Activated CD4-positive, alpha-beta T cell treated with anti-CD3 and anti-CD28 coated beads, Interleukin-2, amount 10 ng/mL, durations not matched to agents 7 days and 5 days (primary cell): ENCODE measurements around the gene POLD2. TPM values are rescaled to one million over a fixed set of nuclear protein-coding genes. Genes with fewer than 3 reads are reported as not detected.

Experiments used
- CTCF ChIA-PET: fragments of 350-600 bp; sonication (Branson Sonifier 250); formaldehyde crosslinking; loops from one replicate; lab custom pipeline; 2021; ENCODE audit warnings: antibody characterized with exemption; lab: Charles Lee
- POLR2A ChIA-PET: fragments of 350-600 bp; sonication (Branson Sonifier 250); formaldehyde crosslinking; loops from one replicate; lab custom pipeline; 2021; ENCODE audit warnings: antibody characterized with exemption; lab: Charles Lee
- DNase-seq: peaks from one replicate; pipeline ENCODE4 v3.0.0-alpha.2; 2020
- H3K27ac Mint-ChIP-seq: one replicate; pipeline ENCODE4 v1.8.0; 2021; ENCODE audit warnings: mild to moderate bottlenecking, moderate library complexity, mixed read lengths
- H3K27me3 Mint-ChIP-seq: one replicate; pipeline ENCODE4 v1.8.0; 2021; ENCODE audit warnings: mixed read lengths
- H3K36me3 Mint-ChIP-seq: one replicate; pipeline ENCODE4 v1.8.0; 2021; ENCODE audit warnings: low read depth, mixed read lengths
- H3K4me1 Mint-ChIP-seq: one replicate; pipeline ENCODE4 v1.8.0; 2021; ENCODE audit warnings: mixed read lengths
- H3K4me3 Mint-ChIP-seq: one replicate; pipeline ENCODE4 v1.8.0; 2021; ENCODE audit warnings: mild to moderate bottlenecking, moderate library complexity, mixed read lengths
- H3K9me3 Mint-ChIP-seq: one replicate; pipeline ENCODE4 v1.8.0; 2021; ENCODE audit warnings: mixed read lengths
- total RNA-seq, 2 experiments: library from RNA; stranded (reverse); gene quantifications; one replicate each; pipeline ENCODE4 v1.2.3, GENCODE V29; 2021

The POLD2 gene
- total RNA-seq, 2 experiments from 2014 or later = 117 to 128 TPM

GRCh38 chr7:44112997-44113763 is 10.2 kb downstream of the POLD2 start:
- ChIA-PET CTCF (interaction anchor here (1.2 to 3.9 kb wide), 2 partner anchors 15 to 27 kb away, joined by 3 to 16 read pairs; no protein-coding TSS in a partner anchor), POLR2A (no interaction called here)
- H3K27ac Mint-ChIP-seq = no peak overlapping the region
- H3K4me1 Mint-ChIP-seq = no peaks in the 10 kb centered on the region
- DNase-seq = no peak
- H3K36me3 Mint-ChIP-seq = peaks cover 10% of the 10 kb centered on the region
- no peak overlapping the region for H3K4me3 Mint-ChIP-seq
- H3K9me3 Mint-ChIP-seq = no peaks in the 10 kb centered on the region
- H3K27me3 Mint-ChIP-seq = no peaks in the 10 kb centered on the region

GRCh38 chr7:44112231-44112996 is 10.9 kb downstream of the POLD2 start:
- H3K36me3 Mint-ChIP-seq = peaks cover 4% of the 10 kb centered on the region
- no peaks in the 10 kb centered on the region for H3K9me3 Mint-ChIP-seq
- H3K27me3 Mint-ChIP-seq = no peaks in the 10 kb centered on the region
- H3K4me1 Mint-ChIP-seq = no peaks in the 10 kb centered on the region
- H3K27ac Mint-ChIP-seq = no peak overlapping the region
- no peak for DNase-seq
- ChIA-PET POLR2A (no interaction called here), CTCF (interaction anchor here (1.2 to 3.9 kb wide), 3 partner anchors 11 to 26 kb away, joined by 3 to 16 read pairs (median 6); no protein-coding TSS in a partner anchor)
- H3K4me3 Mint-ChIP-seq = no peak overlapping the region

- H3K9me3 Mint-ChIP-seq = no peaks in the 10 kb centered on the region
- DNase-seq = no peak
- H3K27ac Mint-ChIP-seq = no peak overlapping the region
- H3K27me3 Mint-ChIP-seq = no peaks in the 10 kb centered on the region
- H3K4me1 Mint-ChIP-seq = no peaks in the 10 kb centered on the region
- ChIA-PET POLR2A (no interaction called here), CTCF (interaction anchor here (1.2 to 3.9 kb wide), 3 partner anchors 11 to 26 kb away, joined by 3 to 16 read pairs (median 6); no protein-coding TSS in a partner anchor)
- no peaks in the 10 kb centered on the region for H3K36me3 Mint-ChIP-seq
- H3K4me3 Mint-ChIP-seq = no peak overlapping the region
Measured at GRCh38 chr7:44111761-44112160, 11.6 kb downstream of the POLD2 start.

- DNase-seq = no peak
- POLR2A ChIA-PET = no interaction called here
- CTCF ChIA-PET = interaction anchor here (1.6 to 3.9 kb wide), 2 partner anchors 10 to 13 kb away, joined by 6 to 16 read pairs; no protein-coding TSS in a partner anchor
- Mint-ChIP-seq H3K9me3 (no peaks in the 10 kb centered on the region), H3K27me3 (no peaks in the 10 kb centered on the region), H3K36me3 (no peaks in the 10 kb centered on the region), H3K4me1 (no peaks in the 10 kb centered on the region), H3K4me3 (no peak overlapping the region), H3K27ac (no peak overlapping the region)
Measured at GRCh38 chr7:44110719-44111635, 12.4 kb downstream of the POLD2 start.

- peaks cover 8% of the 10 kb centered on the region for H3K27me3 Mint-ChIP-seq
- no peaks in the 10 kb centered on the region for H3K9me3 Mint-ChIP-seq
- DNase-seq = no peak
- H3K4me3 Mint-ChIP-seq = no peak overlapping the region
- ChIA-PET CTCF (interaction anchor here (0.6 to 3.9 kb wide), 3 partner anchors 12 to 25 kb away, joined by 4 to 16 read pairs (median 9); partner anchors contain the start of gene POLD2), POLR2A (no interaction called here)
- peaks cover 7% of the 10 kb centered on the region for H3K4me1 Mint-ChIP-seq
- no peak overlapping the region for H3K27ac Mint-ChIP-seq
- no peaks in the 10 kb centered on the region for H3K36me3 Mint-ChIP-seq
Measured at GRCh38 chr7:44109991-44110390, 13.4 kb downstream of the POLD2 start.

- Mint-ChIP-seq H3K4me1 (peaks cover 10% of the 10 kb centered on the region), H3K27ac (no peak overlapping the region), H3K27me3 (peaks cover 8% of the 10 kb centered on the region), H3K36me3 (no peaks in the 10 kb centered on the region), H3K4me3 (no peak overlapping the region), H3K9me3 (no peaks in the 10 kb centered on the region)
- no peak for DNase-seq
- CTCF ChIA-PET = interaction anchor here (0.6 to 3.9 kb wide), 3 partner anchors 11 to 26 kb away, joined by 4 to 16 read pairs (median 9); partner anchors contain the start of gene POLD2
- POLR2A ChIA-PET = no interaction called here
Measured at GRCh38 chr7:44108768-44109750, 14.3 kb downstream of the POLD2 start.

- ChIA-PET CTCF (interaction anchor here (2.0 kb wide), 1 partner anchor 15 kb away, joined by 9 read pairs; the partner anchor contains the start of gene POLD2), POLR2A (no interaction called here)
- H3K9me3 Mint-ChIP-seq = no peaks in the 10 kb centered on the region
Measured at GRCh38 chr7:44107961-44108767, 15.2 kb downstream of the POLD2 start.

GRCh38 chr7:44107116-44107960 is 16.0 kb downstream of the POLD2 start:
- Mint-ChIP-seq H3K4me3 (no peak overlapping the region), H3K36me3 (no peaks in the 10 kb centered on the region), H3K4me1 (peaks cover 10% of the 10 kb centered on the region), H3K9me3 (no peaks in the 10 kb centered on the region), H3K27me3 (peaks cover 18% of the 10 kb centered on the region), H3K27ac (no peak overlapping the region)
- no peak for DNase-seq
- ChIA-PET POLR2A (no interaction called here), CTCF (interaction anchor here (0.6 to 1.2 kb wide), 2 partner anchors 8 to 20 kb away, joined by 3 read pairs; no protein-coding TSS in a partner anchor)

More at GRCh38 chr7:44107961-44108767, 15.2 kb downstream of the POLD2 start:
- Mint-ChIP-seq H3K27me3 (peaks cover 13% of the 10 kb centered on the region), H3K4me3 (no peak overlapping the region), H3K4me1 (peaks cover 10% of the 10 kb centered on the region), H3K27ac (no peak overlapping the region), H3K36me3 (no peaks in the 10 kb centered on the region)
- no peak for DNase-seq

GRCh38 chr7:44106311-44107065 is 16.9 kb downstream of the POLD2 start:
- H3K27me3 Mint-ChIP-seq = peaks cover 21% of the 10 kb centered on the region
- H3K27ac Mint-ChIP-seq = no peak overlapping the region
- no peaks in the 10 kb centered on the region for H3K9me3 Mint-ChIP-seq
- ChIA-PET CTCF (interaction anchor here (0.6 to 1.2 kb wide), 2 partner anchors 9 to 21 kb away, joined by 3 read pairs; no protein-coding TSS in a partner anchor), POLR2A (no interaction called here)
- H3K36me3 Mint-ChIP-seq = no peaks in the 10 kb centered on the region
- DNase-seq = no peak
- H3K4me1 Mint-ChIP-seq = peaks cover 10% of the 10 kb centered on the region
- H3K4me3 Mint-ChIP-seq = no peak overlapping the region
